Transverse colon (tissue), 4 donors: ENCODE results near the gene JUND. TPM values are rescaled to one million over a fixed set of nuclear protein-coding genes. Genes with fewer than 3 reads are reported as not detected.

Experiments used
- DNase-seq: peaks from one replicate; pipeline ENCODE4 v3.0.0-alpha.2; 2019
- H3K27ac ChIP-seq, 4 donors: fragments of 200-600 bp; sonication (generic); 2 replicates each; pipeline ENCODE4 v1.5.1; 2016 to 2018; ENCODE audit warnings: inconsistent platforms in 4 of 4
- H3K27me3 ChIP-seq: fragments of 200-600 bp; sonication (generic); 2 replicates; pipeline ENCODE4 v1.5.1; 2017; ENCODE audit warnings: inconsistent platforms
- H3K36me3 ChIP-seq, 4 donors: fragments of 200-600 bp; sonication (generic); 2 replicates each; pipeline ENCODE4 v1.5.1; 2017 to 2019; ENCODE audit warnings: inconsistent platforms in 4 of 4
- H3K4me1 ChIP-seq, 4 donors: fragments of 200-600 bp; sonication (generic); 2 replicates each; pipeline ENCODE4 v1.5.1; 2017 to 2020; ENCODE audit warnings: inconsistent platforms in 4 of 4
- H3K4me3 ChIP-seq, 4 donors: fragments of 200-600 bp; sonication (generic); 1 replicate in 1 of 4; 2 replicates in 3 of 4; pipeline versions ENCODE4 v1.5.1 to v1.6.1; 2017 to 2019; ENCODE audit warnings: inconsistent platforms in 4 of 4
- H3K9me3 ChIP-seq, 2 donors: fragments of 200-600 bp; sonication (generic); 2 replicates each; pipeline ENCODE4 v1.5.1; 2017 to 2019; ENCODE audit warnings: inconsistent platforms in 2 of 2
- EP300 ChIP-seq: sonication (generic); formaldehyde crosslinking; IDR thresholded peaks from one replicate; pipeline ENCODE4 v1.6.1; 2017; ENCODE audit warnings: antibody characterized with exemption, low read depth
- POLR2A ChIP-seq: fragments of 450-650 bp; IDR thresholded peaks from one replicate; pipeline ENCODE4 v1.6.1; 2016; ENCODE audit warnings: antibody characterized with exemption, mild to moderate bottlenecking, moderate library complexity
- POLR2AphosphoS5 ChIP-seq, 3 donors: sonication (generic); formaldehyde crosslinking; IDR thresholded peaks; one replicate each; pipeline ENCODE4 v1.6.1; 2016; ENCODE audit warnings: antibody characterized with exemption in 3 of 3
- WGBS, 2 donors: methylation state at CpG; one replicate each; pipeline ENCODE4 v1.1.5; 2018; ENCODE audit warnings: low coverage in 1 of 2; 5-methylcytosine and 5-hydroxymethylcytosine counted together
- in situ Hi-C, 4 donors: fragments of 200-750 bp; cut with MboI; loops; one replicate each; pipeline versions ENCODE4 v1.15.0 to v1.15.1; 2017; ENCODE audit warnings: low sequenced_read_pairs in 3 of 4, low pct_ligation_motif_present in 1 of 4, low pct_unique_long_range_greater_than_20kb in 1 of 4
- intact Hi-C: fragments of 100-400 bp; cut with DNase I; formaldehyde crosslinking; loops from one replicate; pipeline ENCODE4 v1.15.1; 2023; ENCODE audit warnings: low total_unique reads
- total RNA-seq, 4 donors: library from RNA; depleted of rRNA; stranded (reverse); fragments of >200 nt; gene quantifications; one replicate each; pipeline ENCODE4 v1.1.0, GENCODE V29; 2016
- TF ChIP-seq, protein P1 (sequence below), 5 experiments: fragments of 200-600 bp in 3 of 5; fragments of 450-650 bp in 2 of 5; sonication (generic) in 3 of 5; IDR thresholded peaks; 1 replicate in 2 of 5; 2 replicates in 3 of 5; pipeline ENCODE4 v1.5.1; 2016 to 2017; ENCODE audit warnings: antibody characterized with exemption in 5 of 5, inconsistent platforms in 3 of 5, mild to moderate bottlenecking in 2 of 5, moderate library complexity in 1 of 5

JUND gene
- total RNA-seq, 4 donors from 2014 or later = 714 to 2,423 (median 1,288) TPM

GRCh38 chr19:18252370-18252717 is 29.1 kb downstream of the JUND start:
- intact Hi-C loops (loop anchor here (5.0 kb wide), 1 partner anchor 140 kb away; no protein-coding TSS in a partner anchor), in situ Hi-C loops (loop anchor here in 1 of 4 donors (25.0 kb wide), 1 partner anchor 160 kb away; the partner anchor contains the start of gene SSBP4)
- H3K27ac ChIP-seq = no peak overlapping the region
- no peaks in the 10 kb centered on the region for H3K36me3 ChIP-seq
- TF ChIP-seq POLR2A (no peak), EP300 (no peak), POLR2AphosphoS5 (IDR thresholded peaks at IDR 0.05) (no peak)
- TF ChIP-seq, protein P1, sequence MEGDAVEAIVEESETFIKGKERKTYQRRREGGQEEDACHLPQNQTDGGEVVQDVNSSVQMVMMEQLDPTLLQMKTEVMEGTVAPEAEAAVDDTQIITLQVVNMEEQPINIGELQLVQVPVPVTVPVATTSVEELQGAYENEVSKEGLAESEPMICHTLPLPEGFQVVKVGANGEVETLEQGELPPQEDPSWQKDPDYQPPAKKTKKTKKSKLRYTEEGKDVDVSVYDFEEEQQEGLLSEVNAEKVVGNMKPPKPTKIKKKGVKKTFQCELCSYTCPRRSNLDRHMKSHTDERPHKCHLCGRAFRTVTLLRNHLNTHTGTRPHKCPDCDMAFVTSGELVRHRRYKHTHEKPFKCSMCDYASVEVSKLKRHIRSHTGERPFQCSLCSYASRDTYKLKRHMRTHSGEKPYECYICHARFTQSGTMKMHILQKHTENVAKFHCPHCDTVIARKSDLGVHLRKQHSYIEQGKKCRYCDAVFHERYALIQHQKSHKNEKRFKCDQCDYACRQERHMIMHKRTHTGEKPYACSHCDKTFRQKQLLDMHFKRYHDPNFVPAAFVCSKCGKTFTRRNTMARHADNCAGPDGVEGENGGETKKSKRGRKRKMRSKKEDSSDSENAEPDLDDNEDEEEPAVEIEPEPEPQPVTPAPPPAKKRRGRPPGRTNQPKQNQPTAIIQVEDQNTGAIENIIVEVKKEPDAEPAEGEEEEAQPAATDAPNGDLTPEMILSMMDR (IDR thresholded peaks at IDR 0.05) = no peak
- no peak for DNase-seq
- no peak overlapping the region for H3K4me3 ChIP-seq
- peaks cover 8% of the 10 kb centered on the region for H3K27me3 ChIP-seq
- 68 to 72% methylated on average over 6 to 7 of the region's 7 CpGs for WGBS, 2 donors
- no peaks in the 10 kb centered on the region for H3K9me3 ChIP-seq
- H3K4me1 ChIP-seq = peaks cover 0 to 29% (median 10%) of the 10 kb centered on the region in 4 donors

- H3K4me3 ChIP-seq = no peak overlapping the region
- peaks cover 8% of the 10 kb centered on the region for H3K27me3 ChIP-seq
- no peak overlapping the region for H3K27ac ChIP-seq
- peaks cover 0 to 29% (median 10%) of the 10 kb centered on the region in 4 donors for H3K4me1 ChIP-seq
- WGBS, 2 donors = 28 to 55% methylated on average over 3 to 18 of the region's 23 CpGs
- peak; percentile 86 for DNase-seq
- in situ Hi-C loops = loop anchor here in 1 of 4 donors (25.0 kb wide), 1 partner anchor 161 kb away; the partner anchor contains the start of gene SSBP4
- TF ChIP-seq, protein P1 (IDR thresholded peaks at IDR 0.05) = peak; percentile 94 to 99 (median 97)
- TF ChIP-seq POLR2AphosphoS5 (IDR thresholded peaks at IDR 0.05) = no peak
- H3K36me3 ChIP-seq = no peaks in the 10 kb centered on the region
- H3K9me3 ChIP-seq = no peaks in the 10 kb centered on the region
- intact Hi-C loops = loop anchor here (2.0 to 5.0 kb wide), 2 partner anchors 39 to 139 kb away; no protein-coding TSS in a partner anchor
These were observed 29.6 kb downstream of the JUND start for GRCh38 chr19:18251587-18252369.

GRCh38 chr19:18249834-18250233 is 31.6 kb downstream of the JUND start:
- no peak for TF ChIP-seq POLR2AphosphoS5 (IDR thresholded peaks at IDR 0.05)
- TF ChIP-seq, protein P1 (IDR thresholded peaks at IDR 0.05) = no peak
- TF ChIP-seq EP300 = no peak
- TF ChIP-seq POLR2A = no peak
- intact Hi-C loops (loop anchor here (2.0 to 5.0 kb wide), 2 partner anchors 37 to 138 kb away; no protein-coding TSS in a partner anchor), in situ Hi-C loops (loop anchor here in 1 of 4 donors (25.0 kb wide), 1 partner anchor 162 kb away; the partner anchor contains the start of gene SSBP4)
- Histone ChIP-seq H3K27me3 (peaks cover 1% of the 10 kb centered on the region), H3K27ac (no peak overlapping the region), H3K4me3 (no peak overlapping the region), H3K36me3 (no peaks in the 10 kb centered on the region), H3K4me1 (peaks cover 0 to 21% (median 8%) of the 10 kb centered on the region in 4 donors), H3K9me3 (no peaks in the 10 kb centered on the region)
- no peak for DNase-seq
- 85 to 100% methylated on average over 3 to 5 of the region's 5 CpGs for WGBS, 2 donors

GRCh38 chr19:18245297-18245696 is 36.1 kb downstream of the JUND start:
- Histone ChIP-seq H3K4me1 (peaks cover 0 to 3% (median 0%) of the 10 kb centered on the region in 4 donors), H3K4me3 (no peak overlapping the region), H3K36me3 (no peaks in the 10 kb centered on the region), H3K9me3 (no peaks in the 10 kb centered on the region), H3K27ac (no peak overlapping the region), H3K27me3 (no peaks in the 10 kb centered on the region)
- intact Hi-C loops (no loop called here), in situ Hi-C loops (no loop called here)
- TF ChIP-seq POLR2A (no peak), POLR2AphosphoS5 (IDR thresholded peaks at IDR 0.05) (no peak), EP300 (no peak)
- TF ChIP-seq, protein P1 (IDR thresholded peaks at IDR 0.05) = no peak
- no peak for DNase-seq
- WGBS, 2 donors = 55 to 73% methylated on average over 4 to 7 of the region's 7 CpGs
